ENCODE measurements around the gene CROT.

Gene CROT

DNA sequence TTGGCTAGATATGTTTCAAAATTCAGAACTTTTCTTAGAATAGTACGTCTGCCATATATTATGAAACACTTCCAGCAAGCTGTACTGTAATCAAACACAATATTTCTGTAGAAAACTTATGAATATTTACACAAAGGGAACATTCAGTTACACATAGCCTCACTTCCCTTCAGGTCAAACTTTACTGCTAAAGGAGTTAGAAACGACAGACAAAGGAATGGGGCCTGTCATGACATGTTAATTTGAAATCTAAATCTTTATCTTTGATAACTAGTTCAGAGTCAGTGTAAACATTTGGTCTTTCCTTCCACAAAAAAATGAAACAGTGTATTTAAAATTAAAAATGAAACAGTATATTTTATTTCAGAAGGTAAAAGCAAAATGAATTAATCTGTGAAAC is 1.0 kb upstream of the CROT start:
- no peak for DNase-seq

DNA sequence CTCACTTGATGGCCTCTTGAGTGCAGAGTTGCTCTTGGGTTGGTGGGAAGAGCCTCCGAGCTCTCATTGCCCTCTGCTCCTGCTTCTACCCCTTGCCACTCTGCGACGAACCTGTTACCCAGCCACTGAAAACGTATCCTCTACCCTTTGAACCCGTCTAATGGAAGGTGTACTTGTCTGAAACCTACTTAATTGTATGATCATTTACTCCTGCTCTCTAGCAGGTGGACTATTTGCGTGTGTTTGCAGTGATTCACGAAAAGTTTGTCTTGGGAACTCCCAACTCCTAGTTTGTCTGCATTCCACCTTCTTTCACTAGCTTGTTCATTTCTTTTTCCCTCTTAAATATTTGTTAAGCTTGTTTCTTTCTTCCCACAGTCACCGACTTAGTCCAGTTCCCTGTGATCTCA is 503 bp downstream of the CROT start:
- no peak for DNase-seq

DNA sequence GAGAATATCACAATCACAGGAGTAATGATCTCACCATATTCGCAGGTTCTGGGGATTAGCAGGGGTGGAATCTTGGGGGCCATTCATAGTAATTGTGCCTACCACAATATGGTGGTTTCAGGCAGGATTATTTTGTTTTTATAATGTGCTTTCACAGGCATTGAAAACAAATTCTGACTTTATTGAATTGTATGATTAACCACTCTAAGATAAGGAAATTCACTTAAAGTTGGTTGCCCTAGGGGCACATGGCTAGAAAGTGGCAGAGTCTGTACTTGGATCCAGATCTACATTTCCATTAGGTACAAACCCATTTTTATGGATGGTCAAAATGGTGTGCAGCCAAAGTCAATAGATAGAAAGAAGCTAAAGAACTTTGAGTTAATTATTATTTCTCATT is 1.7 kb downstream of the CROT start:
- no peak for DNase-seq

DNA sequence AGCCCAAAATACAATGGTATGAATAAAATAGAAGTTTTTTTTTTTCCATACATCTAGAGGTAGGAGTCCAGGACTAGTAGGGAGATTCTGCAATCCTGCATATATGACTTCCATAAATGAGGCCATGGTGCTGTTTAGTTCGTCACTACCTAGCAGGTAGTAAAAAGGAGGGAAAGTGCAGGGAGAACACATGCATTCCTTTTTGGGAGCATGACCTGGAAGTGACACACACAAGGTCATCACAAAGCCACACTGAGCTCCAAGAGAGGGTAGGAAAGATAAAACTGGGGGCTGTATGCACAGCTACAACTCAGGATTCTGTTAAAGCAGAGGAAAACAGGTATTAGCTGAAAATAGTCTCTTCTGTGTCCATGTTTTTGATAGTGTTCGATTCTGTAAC is 2.2 kb downstream of the CROT start:
- DNase-seq, result no peak

DNA sequence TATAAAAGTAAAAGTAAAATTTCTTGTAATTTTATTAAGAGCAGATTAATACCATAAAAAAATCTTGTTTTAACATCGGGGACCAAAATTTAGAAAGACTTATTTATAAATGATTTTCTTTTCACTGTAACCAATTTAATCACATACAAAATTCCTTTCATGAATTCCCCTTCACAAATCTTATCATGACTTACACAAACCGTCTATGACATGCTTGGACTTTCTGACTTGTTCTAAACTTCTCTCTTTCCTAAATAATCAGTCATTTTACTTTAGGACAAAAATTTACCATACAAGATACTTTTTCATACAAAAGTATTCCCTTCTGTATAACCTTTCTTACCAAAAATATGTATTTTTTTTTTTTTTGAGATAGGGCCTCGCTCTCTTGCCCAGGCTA is 9.3 kb downstream of the CROT start:
- DNase-seq, result no peak

DNA sequence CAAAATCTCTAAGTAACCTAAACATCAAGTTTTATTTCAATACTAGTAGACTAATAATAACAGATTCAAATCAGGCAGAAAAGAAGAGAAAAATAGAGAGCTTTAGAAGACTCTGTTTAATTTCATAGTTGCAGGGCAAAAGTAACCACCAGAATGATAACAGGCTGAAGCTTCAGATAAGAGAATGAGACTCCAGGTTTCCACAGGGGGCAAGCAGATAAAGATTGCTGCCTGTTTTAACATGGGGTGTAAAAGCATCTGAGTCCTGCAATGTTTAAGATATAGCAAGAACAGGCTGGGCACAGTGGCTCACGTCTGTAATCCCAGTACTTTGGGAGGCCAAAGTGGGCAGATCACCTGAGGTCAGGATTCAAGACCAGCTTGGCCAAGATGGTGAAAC is 11.0 kb downstream of the CROT start:
- no peak for DNase-seq

DNA sequence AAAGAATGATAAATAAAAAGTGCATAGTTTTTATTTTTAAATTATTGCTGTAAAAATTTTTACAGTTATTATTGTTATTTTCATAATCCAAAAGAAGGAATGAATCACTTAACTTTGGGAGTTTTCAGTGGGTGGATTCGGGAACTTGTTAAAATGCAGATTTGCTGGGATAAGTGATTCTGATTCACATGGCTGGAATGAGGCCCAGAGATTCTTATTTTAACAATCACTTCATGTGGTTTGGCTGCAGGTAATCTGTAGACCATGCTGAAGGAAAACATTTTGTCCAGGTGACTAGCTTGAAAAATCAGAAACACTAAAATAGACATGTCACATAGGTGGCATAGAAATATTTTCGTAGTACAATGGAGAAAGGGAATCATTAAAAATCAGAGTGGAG is 13.9 kb downstream of the CROT start:
- DNase-seq, result no peak

DNA sequence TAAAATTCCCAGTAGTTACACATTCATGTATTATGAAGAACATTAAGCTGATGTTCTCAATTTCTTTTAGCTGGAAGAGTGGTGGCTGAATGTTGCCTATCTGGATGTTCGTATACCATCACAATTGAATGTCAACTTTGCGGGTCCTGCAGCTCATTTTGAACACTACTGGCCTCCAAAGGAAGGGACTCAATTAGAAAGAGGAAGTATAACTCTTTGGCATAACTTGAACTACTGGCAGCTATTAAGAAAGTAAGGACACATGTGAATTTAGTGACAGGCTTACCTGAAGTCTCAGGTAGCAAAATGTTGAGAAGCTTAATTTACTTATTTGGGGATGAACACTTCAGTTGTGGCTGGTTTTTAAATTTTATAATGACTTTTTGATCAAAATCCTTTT is 15.9 kb downstream of the CROT start:
- no peak for DNase-seq

DNA sequence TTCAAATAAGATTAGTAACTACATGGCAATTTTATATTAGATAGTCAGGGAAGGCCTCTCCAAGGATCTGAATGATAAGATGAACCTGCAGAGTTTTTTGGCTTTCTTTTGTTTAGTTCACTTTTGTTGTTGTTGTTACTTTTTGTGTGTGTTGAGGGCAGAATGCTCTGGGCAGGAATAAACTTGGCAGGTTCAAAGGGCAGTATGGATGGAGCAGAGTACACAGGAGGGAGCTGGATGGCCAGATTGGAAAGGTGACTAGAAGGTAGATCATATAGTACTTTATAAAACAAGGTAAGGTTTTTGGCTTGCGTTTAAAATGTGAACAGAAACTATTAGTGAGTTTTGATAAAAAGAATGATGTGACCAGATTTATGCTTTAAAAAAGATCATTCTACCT is 17.9 kb downstream of the CROT start:
- DNase-seq, result no peak

DNA sequence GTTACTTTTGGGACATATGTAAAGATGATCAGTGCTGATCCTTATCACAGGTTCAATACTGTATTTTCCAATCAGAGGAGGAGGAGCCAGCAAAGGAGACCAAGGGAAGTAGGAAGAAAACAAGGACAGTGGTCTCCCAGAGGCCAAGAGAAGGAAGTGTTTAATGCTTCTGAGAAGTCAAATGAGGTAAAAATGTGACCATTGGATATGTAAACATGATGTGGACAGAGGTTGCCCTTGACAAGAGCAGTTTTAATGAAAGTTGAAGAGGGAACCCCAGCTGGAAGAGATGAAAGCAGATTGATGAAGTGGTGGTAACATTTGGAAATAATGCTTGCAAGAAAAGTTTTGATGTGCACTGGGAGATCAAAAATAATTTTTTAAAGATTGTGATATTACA is 18.8 kb downstream of the CROT start:
- no peak for DNase-seq

DNA sequence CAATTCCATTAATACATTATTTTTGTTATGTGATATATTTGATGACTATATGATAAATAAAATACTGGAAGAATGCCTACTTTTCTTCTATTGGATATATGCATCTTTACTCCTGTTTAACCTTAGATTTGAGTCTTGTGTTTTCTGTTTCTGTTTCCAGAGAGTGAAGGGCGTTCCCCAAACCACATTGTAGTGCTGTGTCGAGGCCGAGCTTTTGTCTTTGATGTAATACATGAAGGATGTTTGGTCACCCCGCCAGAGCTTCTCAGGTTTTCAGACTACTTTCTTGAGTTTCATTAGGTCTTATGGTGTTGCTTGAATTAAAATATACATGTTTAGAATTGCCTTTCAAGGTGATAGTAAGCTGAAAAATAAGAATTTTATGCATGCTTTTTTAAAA is 23.8 kb downstream of the CROT start:
- DNase-seq, result no peak

DNA sequence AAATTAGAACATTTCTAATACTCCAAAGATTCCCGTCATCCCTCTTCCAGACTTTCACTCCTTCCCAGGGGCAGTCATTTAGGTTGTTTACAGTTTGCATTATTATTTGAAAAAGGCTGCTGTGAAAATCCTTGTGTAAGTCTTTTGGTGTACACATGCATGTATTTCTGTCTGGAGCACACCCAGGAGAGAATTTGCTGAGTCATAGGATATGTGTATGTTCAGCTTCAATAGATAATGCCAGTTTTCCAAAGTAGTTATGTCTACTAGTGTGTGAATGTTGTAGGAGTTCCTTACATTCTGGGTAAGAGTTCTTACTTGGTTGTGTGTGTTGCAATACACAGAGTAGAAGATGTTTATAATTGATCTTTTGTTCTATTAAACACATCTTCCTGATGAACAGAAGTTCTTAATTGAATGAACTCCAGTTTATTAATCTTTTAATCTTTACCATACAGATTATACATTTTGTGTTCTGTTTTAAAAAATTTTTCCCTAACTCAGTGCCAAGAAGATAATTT is 25.3 kb downstream of the CROT start:
- no peak for DNase-seq

DNA sequence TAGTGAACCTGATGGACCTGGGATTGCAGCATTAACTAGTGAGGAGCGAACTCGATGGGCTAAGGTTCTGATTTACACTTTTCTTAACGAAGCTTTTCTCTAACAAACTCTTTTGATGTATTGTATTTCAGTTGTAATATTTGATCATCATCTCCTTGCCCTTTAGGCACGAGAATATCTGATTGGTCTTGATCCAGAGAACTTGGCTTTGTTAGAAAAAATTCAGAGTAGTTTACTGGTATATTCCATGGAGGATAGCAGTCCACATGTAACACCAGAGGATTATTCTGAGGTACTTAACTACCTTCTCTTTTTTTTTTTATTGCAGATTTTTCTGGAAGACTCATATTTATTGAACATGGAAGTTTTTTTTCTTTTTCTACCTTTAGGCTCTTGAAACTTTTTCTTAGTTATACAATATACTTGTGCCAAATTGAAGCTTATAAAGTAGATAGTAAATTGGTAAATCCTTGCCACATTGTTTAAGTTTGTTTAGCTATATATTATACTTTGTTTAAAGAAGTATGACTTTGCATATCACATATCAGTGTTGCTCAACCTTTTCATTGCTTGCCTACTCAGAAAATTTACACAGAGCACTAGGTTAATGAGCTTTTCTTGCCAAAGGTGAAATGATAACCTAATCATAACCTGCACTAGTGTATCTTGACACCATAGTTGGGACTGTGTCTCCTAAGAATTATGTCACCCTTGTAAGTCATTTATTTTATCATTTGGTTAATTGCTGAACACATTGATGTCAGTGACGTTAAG is 30.4 kb downstream of the CROT start:
- DNase-seq, result no peak

DNA sequence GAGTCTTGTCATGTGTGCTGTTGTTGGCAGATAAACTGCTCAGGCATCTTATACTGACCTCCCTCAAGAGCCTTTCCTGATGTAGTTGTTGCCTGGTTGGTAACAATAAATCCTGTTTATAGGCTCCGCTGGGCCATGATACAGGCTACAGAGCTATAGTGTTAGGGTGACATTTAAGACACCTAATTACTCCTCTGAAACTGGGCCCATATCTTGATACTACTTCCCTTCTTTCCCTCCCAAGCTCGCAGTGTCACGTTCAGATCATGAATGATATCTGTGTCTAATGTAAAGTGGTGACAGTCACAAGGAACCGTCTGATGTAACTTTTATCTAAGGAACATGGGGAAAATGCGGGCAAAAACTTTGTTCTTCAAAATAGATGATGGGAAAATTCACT is 35.4 kb downstream of the CROT start:
- no peak for DNase-seq

DNA sequence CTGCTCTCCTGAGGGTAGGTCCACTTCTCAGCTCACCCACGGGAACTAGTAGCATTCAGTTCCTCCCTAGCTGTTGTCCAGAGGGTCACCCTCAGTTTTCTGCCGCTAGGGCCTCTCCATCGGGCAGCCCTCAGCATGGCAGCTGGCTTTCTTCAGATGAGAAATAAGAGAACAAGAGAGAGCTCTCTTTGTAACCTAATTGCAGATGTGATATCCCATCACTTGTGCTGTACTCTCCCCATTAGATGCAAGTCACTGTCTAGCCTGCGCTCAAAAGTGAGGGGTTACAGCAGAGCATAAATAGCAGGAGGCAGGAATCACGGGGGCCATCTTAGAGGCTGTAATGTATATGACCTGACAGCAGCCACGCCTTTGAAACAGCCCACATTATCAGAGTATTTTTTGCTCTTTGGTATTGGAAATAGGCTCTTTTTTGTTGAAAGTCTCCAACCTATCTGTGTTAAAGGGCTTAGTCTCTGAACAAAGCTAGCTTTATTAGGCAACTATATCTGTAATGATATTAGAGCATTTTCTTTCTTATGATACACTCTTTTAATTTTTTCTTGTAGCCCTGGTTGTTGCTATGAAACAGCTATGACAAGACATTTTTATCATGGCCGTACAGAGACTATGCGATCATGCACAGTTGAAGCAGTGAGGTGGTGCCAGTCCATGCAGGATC is 45.7 kb downstream of the CROT start:
- DNase-seq, result no peak

DNA sequence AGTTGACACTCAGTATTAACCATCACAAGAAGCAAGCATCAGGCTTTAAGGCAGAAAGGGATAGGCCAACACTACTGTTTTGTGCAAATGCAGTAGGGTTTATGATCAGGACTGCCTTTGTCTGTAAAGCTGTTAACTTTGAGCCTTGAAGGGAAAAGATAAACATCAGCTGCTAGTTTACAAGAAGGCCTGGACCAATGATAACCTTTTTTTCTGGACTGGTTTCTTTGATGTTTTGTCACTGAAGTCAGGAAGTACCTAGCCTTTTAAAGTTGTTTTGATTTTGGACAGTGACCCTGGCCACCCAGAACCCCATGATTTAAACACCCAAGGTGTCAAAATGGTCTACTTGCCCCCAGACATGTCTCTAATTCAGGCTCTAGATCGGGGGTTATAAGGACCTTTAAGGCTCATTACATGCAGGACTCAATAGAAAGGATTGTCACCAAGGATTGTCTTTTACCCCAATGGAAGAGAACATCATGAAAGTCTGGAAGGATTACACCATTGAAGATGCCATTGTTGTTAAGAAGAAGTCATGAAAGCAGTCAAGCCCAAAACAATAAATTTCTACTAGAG is 50.1 kb downstream of the CROT start:
- no peak for DNase-seq

DNA sequence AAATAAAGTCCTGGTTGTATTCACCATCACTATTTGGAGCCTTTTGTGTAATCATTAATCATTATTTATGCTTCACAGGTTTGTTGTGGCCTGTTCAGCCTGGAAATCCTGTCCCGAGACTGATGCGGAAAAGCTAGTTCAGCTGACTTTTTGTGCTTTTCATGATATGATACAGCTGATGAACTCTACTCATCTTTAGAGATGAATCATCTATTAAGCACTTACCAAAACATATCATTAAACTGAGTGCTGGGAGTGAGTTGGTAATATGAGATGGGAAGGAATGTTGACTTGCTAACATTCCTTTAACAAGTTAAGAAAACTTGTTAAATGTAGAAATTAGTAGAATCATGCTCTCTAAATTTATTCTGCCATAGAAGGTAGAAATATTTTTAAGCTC is 53.0 kb downstream of the CROT start:
- no peak for DNase-seq

DNA sequence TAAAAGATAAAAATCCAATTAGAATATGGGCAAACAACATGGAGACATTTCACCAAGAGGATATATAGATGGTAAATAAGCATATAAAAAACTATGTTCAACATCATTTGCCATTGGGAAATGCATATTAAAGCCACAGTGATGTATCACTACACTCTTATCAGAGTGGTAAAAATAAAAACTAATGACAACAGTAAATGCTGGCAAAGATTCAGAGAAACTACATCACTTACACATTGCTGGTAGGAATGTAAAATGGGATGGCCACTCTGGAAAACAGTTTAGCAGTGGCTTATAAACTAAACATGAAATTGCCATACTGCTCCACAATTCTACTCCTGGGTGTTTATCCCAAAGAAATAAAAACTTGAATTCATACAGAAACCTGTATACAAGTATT is 59.2 kb downstream of the CROT start:
- DNase-seq, result no peak

DNA sequence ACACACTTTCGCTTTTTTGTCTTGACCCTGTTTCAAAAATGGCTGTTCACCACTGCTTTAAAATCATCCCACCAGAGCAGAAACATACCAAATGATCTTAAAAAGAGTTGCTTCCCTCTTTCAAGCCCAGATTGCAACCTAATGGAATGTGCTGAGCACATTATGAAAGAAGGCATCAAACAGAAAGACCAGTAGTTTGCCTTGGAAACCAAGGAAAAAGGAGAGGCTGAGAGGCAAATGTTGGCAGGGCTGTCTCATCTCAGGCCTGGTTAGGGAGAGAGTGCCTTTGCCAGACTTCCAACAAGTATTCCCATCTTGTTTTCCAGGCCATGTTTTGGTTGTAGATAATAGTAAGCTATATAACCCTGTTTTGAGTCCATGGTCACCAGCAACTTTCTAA is 65.7 kb downstream of the CROT start:
- no peak for DNase-seq

DNA sequence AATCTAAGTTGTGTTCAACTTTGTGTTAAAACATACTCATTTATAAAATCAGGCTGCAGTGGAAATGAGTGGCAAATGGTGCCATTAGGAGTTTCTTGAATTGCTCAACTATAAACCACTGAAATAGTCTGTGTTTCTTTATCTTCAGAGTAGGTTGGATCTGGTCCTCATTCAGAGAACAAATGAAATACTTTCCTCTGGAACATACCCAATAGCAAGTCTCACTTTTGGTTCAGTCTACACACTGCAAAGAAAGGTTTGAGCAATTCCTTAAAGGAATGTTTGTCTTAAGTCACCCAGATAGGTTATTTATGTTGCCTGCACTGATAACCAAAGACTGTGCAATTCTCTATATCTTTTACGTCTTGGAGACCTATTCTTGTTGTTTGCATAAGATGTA is 67.6 kb downstream of the CROT start:
- no peak for DNase-seq

DNA sequence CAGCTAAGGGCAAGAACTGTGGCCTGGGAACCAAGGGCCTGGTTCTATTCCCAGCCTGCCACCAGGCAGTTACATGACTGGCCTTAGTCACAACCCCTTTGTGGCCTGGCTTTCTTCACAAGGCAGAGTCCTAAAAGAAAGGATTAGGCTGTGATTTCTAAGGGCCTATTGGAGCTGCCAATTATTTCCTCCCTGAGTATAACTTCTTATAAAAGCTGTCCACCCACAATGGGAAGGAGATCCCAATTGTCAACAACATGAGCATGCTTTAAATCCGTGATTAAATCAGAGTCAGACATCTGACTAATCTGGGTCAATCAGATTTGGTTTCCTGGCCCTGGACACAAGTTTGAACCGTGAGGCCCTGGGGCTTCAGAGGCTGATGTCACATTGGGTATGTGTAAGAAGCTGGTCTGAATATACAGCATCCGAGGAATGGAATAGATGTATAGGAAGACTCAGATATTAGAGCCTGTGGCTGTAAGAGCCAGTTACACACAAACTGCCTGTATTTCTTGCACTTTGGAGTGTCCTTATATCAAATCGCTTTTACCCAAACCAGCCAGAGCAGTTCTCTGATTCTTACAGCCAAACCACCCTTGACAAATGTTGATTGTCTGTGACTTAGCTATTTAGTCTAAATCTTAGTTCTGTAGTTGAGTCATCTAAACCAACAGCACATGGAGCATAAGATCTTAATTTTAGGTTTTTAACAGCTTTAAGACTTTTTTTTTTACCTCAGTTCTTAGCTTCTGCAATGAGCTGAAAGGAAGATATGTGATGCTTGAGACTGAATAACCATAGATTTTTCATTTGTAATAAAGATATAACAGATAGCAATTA is 68.7 kb downstream of the CROT start:
- no peak for DNase-seq

DNA sequence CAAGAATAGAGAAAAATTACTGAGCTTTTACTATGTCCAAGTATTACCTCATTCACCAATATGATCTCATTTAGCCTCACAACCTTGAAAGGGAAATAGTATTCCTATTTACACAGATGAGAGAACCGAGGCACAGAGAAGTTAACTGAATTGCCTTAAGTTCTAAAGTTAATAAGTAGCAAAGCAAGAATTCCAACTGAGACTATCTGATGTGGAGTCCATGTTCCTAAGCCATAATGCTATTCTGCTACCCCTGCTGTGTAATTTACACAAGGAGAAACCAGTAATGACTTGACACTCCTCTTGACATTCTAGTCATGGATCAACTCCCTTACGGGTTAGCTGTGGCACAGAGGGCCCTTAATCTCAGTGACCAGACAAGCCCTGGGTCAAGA is 69.3 kb downstream of the CROT start:
- no peak for DNase-seq
